GM12873 (cell line): ENCODE data around the gene SESN1.

Experiments used
- CTCF ChIP-seq: IDR thresholded peaks from 2 replicates; pipeline ENCODE4 v1.5.1; 2012; ENCODE audit warnings: low read depth, mild to moderate bottlenecking, moderate library complexity, low read length, control low read depth; ENCODE audit not compliant: insufficient read depth; ENCODE audit errors: missing control alignments

SESN1 gene

GRCh38 chr6:108960601-108961000 lies 134.0 kb downstream of the SESN1 start:
- TF ChIP-seq CTCF: no peak

GRCh38 chr6:108959972-108960582 lies 134.6 kb downstream of the SESN1 start:
- no peak for TF ChIP-seq CTCF

- TF ChIP-seq CTCF: no peak
Observed at GRCh38 chr6:108958900-108959770, 135.5 kb downstream of the SESN1 start.

GRCh38 chr6:108957221-108957620 lies 137.4 kb downstream of the SESN1 start:
- TF ChIP-seq CTCF: no peak

GRCh38 chr6:108955329-108955949 lies 139.2 kb downstream of the SESN1 start:
- no peak for TF ChIP-seq CTCF

GRCh38 chr6:108953681-108954080 lies 141.0 kb downstream of the SESN1 start:
- no peak for TF ChIP-seq CTCF
